Upper lobe of left lung (tissue), 4 donors: ENCODE results near the gene STYXL1.

ENCODE experiments used
- EP300 ChIP-seq, 4 donors: sonication (generic); formaldehyde crosslinking; IDR thresholded peaks; one replicate each; pipeline ENCODE4 v1.5.1; 2017; ENCODE audit warnings: antibody characterized with exemption in 4 of 4, control low read depth in 2 of 4
- POLR2AphosphoS5 ChIP-seq, 2 donors: sonication (generic); formaldehyde crosslinking; IDR thresholded peaks; one replicate each; pipeline ENCODE4 v1.5.1; 2017; ENCODE audit warnings: antibody characterized with exemption in 2 of 2
- TF ChIP-seq, protein P1 (sequence below), 6 experiments: fragments of 450-650 bp in 4 of 6; fragments of 200-600 bp in 2 of 6; sonication (generic) in 2 of 6; IDR thresholded peaks; one replicate each; pipeline ENCODE4 v1.5.1; 2016 to 2019; ENCODE audit warnings: antibody characterized with exemption in 6 of 6

DNA sequence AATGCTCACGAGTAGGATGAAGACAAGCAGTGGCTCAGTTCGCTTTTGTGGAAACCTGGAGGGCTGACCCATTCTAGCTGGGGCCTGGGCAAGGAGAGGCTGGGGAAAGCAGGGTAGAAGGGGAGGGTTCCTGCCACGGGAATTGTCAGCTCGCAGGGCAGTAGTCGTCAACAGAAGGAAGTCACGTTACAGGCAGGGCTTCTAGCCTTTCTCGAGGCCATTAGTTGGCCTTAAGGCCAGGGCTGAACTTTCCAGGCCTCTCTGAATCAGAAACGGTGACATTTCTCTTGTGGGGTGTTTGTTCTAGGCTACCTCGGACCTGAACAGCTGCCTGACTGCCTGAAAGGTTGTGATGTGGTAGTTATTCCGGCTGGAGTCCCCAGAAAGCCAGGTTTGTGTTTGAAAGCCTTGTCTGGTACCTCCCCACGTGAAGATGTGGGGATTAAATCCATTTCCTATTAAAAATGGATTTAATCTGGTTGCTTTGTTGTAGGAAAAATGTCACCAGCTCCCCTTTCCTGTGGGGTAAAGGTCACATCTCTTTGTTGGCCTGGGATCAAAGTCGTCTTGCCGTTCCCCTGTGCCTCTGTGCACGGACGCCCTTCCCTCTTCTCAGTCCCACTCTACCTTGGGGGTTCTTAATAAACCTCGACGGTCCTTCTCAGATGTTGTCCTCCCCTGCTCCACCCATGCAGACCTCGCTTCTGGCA is 9.5 kb upstream of the STYXL1 start:
- TF ChIP-seq EP300 (IDR thresholded peaks at IDR 0.05) (no peak), POLR2AphosphoS5 (IDR thresholded peaks at IDR 0.05) (no peak)
- TF ChIP-seq, protein P1, sequence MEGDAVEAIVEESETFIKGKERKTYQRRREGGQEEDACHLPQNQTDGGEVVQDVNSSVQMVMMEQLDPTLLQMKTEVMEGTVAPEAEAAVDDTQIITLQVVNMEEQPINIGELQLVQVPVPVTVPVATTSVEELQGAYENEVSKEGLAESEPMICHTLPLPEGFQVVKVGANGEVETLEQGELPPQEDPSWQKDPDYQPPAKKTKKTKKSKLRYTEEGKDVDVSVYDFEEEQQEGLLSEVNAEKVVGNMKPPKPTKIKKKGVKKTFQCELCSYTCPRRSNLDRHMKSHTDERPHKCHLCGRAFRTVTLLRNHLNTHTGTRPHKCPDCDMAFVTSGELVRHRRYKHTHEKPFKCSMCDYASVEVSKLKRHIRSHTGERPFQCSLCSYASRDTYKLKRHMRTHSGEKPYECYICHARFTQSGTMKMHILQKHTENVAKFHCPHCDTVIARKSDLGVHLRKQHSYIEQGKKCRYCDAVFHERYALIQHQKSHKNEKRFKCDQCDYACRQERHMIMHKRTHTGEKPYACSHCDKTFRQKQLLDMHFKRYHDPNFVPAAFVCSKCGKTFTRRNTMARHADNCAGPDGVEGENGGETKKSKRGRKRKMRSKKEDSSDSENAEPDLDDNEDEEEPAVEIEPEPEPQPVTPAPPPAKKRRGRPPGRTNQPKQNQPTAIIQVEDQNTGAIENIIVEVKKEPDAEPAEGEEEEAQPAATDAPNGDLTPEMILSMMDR (IDR thresholded peaks at IDR 0.05), result no peak
